ENCODE measurements around the gene NDUFV2. TPM values are rescaled to one million over a fixed set of nuclear protein-coding genes. Genes with fewer than 3 reads are reported as not detected.

The NDUFV2 gene
- total and polyA plus RNA-seq, 2 of the 13 experiments (the other 11 are each of a cell fraction or from before 2014, with no cell fraction given): 216 to 299 TPM

DNA sequence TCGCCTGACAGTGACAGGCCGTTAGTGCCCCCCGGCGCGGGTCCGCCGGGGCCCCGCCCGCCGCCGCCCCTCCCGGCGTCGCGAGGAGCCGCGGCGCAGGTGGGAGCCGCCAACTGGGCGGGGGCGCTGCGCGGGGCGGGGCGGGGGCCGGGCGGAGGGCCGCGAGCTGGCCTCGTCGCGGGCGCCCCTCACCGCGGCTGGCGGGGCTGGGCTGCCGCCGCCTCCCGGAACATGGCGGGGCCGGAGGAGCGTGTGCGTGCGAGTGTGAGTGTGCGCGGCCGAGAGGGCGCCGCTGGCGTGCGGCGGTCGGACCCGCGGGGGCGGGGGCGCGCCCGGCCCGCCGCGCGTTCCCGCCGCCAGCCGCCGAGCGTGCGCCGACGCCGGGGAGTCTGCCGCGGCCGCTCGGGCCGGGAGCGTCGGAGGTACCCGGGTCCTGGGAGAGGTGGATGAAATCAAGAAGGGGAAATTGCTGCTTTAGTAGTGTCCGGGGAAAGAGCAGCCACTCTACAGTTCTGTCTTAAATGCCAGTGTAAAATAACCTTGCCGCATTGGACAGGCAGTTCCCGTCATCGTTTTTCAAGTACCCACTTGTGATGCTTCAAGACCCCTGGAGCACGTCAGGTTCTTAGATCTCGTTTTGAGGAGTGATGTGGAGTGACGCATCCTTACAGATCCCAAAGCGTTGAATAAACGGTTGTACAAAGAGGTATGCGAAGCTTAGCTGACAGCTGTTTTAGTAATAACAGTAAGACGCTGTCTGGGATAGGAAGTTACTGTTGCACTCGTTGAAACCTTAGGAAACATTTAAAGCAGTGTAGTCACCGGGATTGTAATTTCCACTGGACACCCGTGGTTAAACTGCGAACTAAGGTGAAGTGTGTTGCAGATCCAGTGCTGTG lies 34.9 kb downstream of the NDUFV2 start (continued):
- TF ChIP-seq, protein P1, sequence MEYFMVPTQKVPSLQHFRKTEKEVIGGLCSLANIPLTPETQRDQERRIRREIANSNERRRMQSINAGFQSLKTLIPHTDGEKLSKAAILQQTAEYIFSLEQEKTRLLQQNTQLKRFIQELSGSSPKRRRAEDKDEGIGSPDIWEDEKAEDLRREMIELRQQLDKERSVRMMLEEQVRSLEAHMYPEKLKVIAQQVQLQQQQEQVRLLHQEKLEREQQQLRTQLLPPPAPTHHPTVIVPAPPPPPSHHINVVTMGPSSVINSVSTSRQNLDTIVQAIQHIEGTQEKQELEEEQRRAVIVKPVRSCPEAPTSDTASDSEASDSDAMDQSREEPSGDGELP (IDR thresholded peaks at IDR 0.05; ENCODE audit: borderline replicate concordance, low read depth): no peak; the same call in 1 of the 2 replicates
- TF ChIP-seq ZNF264 (CRISPR knock-in tag; IDR thresholded peaks at IDR 0.05) (no peak), ZNF367 (CRISPR knock-in tag; IDR thresholded peaks at IDR 0.05; ENCODE audit: borderline replicate concordance) (no peak), ZNF670 (CRISPR knock-in tag; IDR thresholded peaks at IDR 0.05; ENCODE audit: borderline replicate concordance) (0 out of 2 replicates have a peak, but pooled peaks have one; percentile 20), BHLHE40 (IDR thresholded peaks at IDR 0.05; ENCODE audit: low read length) (0 out of 2 replicates have a peak, but pooled peaks have one; percentile 29), HNRNPLL (IDR thresholded peaks at IDR 0.05; ENCODE audit: low read depth, low read length, poor library complexity, severe bottlenecking) (peak; percentile 13), SMAD3 (CRISPR knock-in tag; IDR thresholded peaks at IDR 0.05) (0 out of 2 replicates have a peak, but pooled peaks have one; percentile 41), ZNF841 (CRISPR knock-in tag; IDR thresholded peaks at IDR 0.05; ENCODE audit: borderline replicate concordance) (no peak), TOE1 (CRISPR knock-in tag; IDR thresholded peaks at IDR 0.05) (no peak), ZNF33A (CRISPR knock-in tag; IDR thresholded peaks at IDR 0.05; ENCODE audit: borderline replicate concordance) (0 out of 2 replicates have a peak, but pooled peaks have one; percentile 29), ZNF768 (CRISPR knock-in tag; IDR thresholded peaks at IDR 0.05) (no peak), ZFP82 (CRISPR knock-in tag; IDR thresholded peaks at IDR 0.05; ENCODE audit: borderline replicate concordance) (0 out of 2 replicates have a peak, but pooled peaks have one; percentile 65)
- TF ChIP-seq, protein P2, sequence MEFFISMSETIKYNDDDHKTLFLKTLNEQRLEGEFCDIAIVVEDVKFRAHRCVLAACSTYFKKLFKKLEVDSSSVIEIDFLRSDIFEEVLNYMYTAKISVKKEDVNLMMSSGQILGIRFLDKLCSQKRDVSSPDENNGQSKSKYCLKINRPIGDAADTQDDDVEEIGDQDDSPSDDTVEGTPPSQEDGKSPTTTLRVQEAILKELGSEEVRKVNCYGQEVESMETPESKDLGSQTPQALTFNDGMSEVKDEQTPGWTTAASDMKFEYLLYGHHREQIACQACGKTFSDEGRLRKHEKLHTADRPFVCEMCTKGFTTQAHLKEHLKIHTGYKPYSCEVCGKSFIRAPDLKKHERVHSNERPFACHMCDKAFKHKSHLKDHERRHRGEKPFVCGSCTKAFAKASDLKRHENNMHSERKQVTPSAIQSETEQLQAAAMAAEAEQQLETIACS (CRISPR knock-in tag; IDR thresholded peaks at IDR 0.05): peak; percentile 53
- TF ChIP-seq, protein P3, sequence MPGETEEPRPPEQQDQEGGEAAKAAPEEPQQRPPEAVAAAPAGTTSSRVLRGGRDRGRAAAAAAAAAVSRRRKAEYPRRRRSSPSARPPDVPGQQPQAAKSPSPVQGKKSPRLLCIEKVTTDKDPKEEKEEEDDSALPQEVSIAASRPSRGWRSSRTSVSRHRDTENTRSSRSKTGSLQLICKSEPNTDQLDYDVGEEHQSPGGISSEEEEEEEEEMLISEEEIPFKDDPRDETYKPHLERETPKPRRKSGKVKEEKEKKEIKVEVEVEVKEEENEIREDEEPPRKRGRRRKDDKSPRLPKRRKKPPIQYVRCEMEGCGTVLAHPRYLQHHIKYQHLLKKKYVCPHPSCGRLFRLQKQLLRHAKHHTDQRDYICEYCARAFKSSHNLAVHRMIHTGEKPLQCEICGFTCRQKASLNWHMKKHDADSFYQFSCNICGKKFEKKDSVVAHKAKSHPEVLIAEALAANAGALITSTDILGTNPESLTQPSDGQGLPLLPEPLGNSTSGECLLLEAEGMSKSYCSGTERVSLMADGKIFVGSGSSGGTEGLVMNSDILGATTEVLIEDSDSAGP (CRISPR knock-in tag; IDR thresholded peaks at IDR 0.05; ENCODE audit: borderline replicate concordance): no peak
- TF ChIP-seq, protein P4, sequence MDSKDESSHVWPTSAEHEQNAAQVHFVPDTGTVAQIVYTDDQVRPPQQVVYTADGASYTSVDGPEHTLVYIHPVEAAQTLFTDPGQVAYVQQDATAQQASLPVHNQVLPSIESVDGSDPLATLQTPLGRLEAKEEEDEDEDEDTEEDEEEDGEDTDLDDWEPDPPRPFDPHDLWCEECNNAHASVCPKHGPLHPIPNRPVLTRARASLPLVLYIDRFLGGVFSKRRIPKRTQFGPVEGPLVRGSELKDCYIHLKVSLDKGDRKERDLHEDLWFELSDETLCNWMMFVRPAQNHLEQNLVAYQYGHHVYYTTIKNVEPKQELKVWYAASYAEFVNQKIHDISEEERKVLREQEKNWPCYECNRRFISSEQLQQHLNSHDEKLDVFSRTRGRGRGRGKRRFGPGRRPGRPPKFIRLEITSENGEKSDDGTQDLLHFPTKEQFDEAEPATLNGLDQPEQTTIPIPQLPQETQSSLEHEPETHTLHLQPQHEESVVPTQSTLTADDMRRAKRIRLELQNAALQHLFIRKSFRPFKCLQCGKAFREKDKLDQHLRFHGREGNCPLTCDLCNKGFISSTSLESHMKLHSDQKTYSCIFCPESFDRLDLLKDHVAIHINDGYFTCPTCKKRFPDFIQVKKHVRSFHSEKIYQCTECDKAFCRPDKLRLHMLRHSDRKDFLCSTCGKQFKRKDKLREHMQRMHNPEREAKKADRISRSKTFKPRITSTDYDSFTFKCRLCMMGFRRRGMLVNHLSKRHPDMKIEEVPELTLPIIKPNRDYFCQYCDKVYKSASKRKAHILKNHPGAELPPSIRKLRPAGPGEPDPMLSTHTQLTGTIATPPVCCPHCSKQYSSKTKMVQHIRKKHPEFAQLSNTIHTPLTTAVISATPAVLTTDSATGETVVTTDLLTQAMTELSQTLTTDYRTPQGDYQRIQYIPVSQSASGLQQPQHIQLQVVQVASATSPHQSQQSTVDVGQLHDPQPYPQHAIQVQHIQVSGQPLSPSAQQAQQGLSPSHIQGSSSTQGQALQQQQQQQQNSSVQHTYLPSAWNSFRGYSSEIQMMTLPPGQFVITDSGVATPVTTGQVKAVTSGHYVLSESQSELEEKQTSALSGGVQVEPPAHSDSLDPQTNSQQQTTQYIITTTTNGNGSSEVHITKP (CRISPR knock-in tag; IDR thresholded peaks at IDR 0.05; ENCODE audit: low read depth): peak; percentile 17; the same call in 1 of the 2 replicates
- TF ChIP-seq, protein P5, sequence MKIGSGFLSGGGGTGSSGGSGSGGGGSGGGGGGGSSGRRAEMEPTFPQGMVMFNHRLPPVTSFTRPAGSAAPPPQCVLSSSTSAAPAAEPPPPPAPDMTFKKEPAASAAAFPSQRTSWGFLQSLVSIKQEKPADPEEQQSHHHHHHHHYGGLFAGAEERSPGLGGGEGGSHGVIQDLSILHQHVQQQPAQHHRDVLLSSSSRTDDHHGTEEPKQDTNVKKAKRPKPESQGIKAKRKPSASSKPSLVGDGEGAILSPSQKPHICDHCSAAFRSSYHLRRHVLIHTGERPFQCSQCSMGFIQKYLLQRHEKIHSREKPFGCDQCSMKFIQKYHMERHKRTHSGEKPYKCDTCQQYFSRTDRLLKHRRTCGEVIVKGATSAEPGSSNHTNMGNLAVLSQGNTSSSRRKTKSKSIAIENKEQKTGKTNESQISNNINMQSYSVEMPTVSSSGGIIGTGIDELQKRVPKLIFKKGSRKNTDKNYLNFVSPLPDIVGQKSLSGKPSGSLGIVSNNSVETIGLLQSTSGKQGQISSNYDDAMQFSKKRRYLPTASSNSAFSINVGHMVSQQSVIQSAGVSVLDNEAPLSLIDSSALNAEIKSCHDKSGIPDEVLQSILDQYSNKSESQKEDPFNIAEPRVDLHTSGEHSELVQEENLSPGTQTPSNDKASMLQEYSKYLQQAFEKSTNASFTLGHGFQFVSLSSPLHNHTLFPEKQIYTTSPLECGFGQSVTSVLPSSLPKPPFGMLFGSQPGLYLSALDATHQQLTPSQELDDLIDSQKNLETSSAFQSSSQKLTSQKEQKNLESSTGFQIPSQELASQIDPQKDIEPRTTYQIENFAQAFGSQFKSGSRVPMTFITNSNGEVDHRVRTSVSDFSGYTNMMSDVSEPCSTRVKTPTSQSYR (CRISPR knock-in tag; IDR thresholded peaks at IDR 0.05; ENCODE audit: borderline replicate concordance): no peak
